Tibial artery (tissue), 4 donors: ENCODE measurements around the gene ADNP2.

ENCODE experiments used
- DNase-seq, 2 donors: peaks; one replicate each; pipeline ENCODE4 v3.0.0-alpha.2; 2019
- H3K27ac ChIP-seq, 2 donors: fragments of 200-600 bp; sonication (generic) in 1 of 2; 1 replicate in 1 of 2; 2 replicates in 1 of 2; pipeline ENCODE4 v1.5.1; 2018 to 2019; ENCODE audit warnings: mild to moderate bottlenecking in 1 of 2
- H3K27me3 ChIP-seq, 2 donors: fragments of 200-600 bp; sonication (generic) in 1 of 2; one replicate each; pipeline versions ENCODE4 v1.5.1 to v1.6.0; 2016 to 2019
- H3K36me3 ChIP-seq, 3 donors: fragments of 200-600 bp; sonication (generic) in 2 of 3; one replicate each; pipeline ENCODE4 v1.5.1; 2016 to 2019; ENCODE audit warnings: mild to moderate bottlenecking in 2 of 3
- H3K4me1 ChIP-seq, 4 donors: fragments of 200-600 bp; sonication (generic) in 2 of 4; 1 replicate in 3 of 4; 2 replicates in 1 of 4; pipeline ENCODE4 v1.5.1; 2016 to 2019
- H3K4me3 ChIP-seq, 2 donors: fragments of 200-600 bp; sonication (generic) in 1 of 2; 1 replicate in 1 of 2; 2 replicates in 1 of 2; pipeline ENCODE4 v1.5.1; 2018 to 2019; ENCODE audit warnings: mild to moderate bottlenecking in 2 of 2
- H3K9me3 ChIP-seq, 3 donors: fragments of 200-600 bp; sonication (generic) in 1 of 3; one replicate each; pipeline ENCODE4 v1.5.1; 2016 to 2019
- CTCF ChIP-seq, 2 experiments: fragments of 200-600 bp in 1 of 2; fragments of 450-650 bp in 1 of 2; IDR thresholded peaks; one replicate each; pipeline ENCODE4 v1.5.1; 2017 to 2019; ENCODE audit warnings: antibody characterized with exemption in 2 of 2, mild to moderate bottlenecking in 1 of 2, moderate library complexity in 1 of 2
- intact Hi-C: fragments of 100-400 bp; cut with DNase I; formaldehyde crosslinking; loops from one replicate; pipeline ENCODE4 v1.15.0; 2023; ENCODE audit warnings: low total_unique reads

The ADNP2 gene

GRCh38 chr18:80177128-80177527, 68.1 kb downstream of the ADNP2 start:
- no peak overlapping the region for H3K27ac ChIP-seq
- no peak for TF ChIP-seq CTCF (IDR thresholded peaks at IDR 0.05)
- no peaks in the 10 kb centered on the region for H3K27me3 ChIP-seq
- no peak for DNase-seq
- no peak overlapping the region for H3K4me3 ChIP-seq
- H3K36me3 ChIP-seq, result no peaks in the 10 kb centered on the region
- intact Hi-C loops, result no loop called here
- H3K4me1 ChIP-seq, result no peaks in the 10 kb centered on the region
- no peaks in the 10 kb centered on the region for H3K9me3 ChIP-seq

- H3K36me3 ChIP-seq, result no peaks in the 10 kb centered on the region
- no peak overlapping the region for H3K27ac ChIP-seq
- no peak for TF ChIP-seq CTCF (IDR thresholded peaks at IDR 0.05)
- H3K4me1 ChIP-seq, result no peaks in the 10 kb centered on the region
- no peaks in the 10 kb centered on the region for H3K27me3 ChIP-seq
- DNase-seq, result peak in 1 of 2 donors; percentile 48
- intact Hi-C loops, result no loop called here
- no peaks in the 10 kb centered on the region for H3K9me3 ChIP-seq
- no peak overlapping the region for H3K4me3 ChIP-seq
Measured at GRCh38 chr18:80178935-80179818, 70.1 kb downstream of the ADNP2 start.

- no peak overlapping the region for H3K27ac ChIP-seq
- no peaks in the 10 kb centered on the region for H3K27me3 ChIP-seq
- no peak overlapping the region for H3K4me3 ChIP-seq
- H3K9me3 ChIP-seq, result no peaks in the 10 kb centered on the region
- DNase-seq, result no peak
- intact Hi-C loops, result no loop called here
- H3K4me1 ChIP-seq, result no peaks in the 10 kb centered on the region
- no peak for TF ChIP-seq CTCF (IDR thresholded peaks at IDR 0.05)
- no peaks in the 10 kb centered on the region for H3K36me3 ChIP-seq
Measured at GRCh38 chr18:80179857-80180558, 70.9 kb downstream of the ADNP2 start.

- Histone ChIP-seq H3K4me1 (no peaks in the 10 kb centered on the region), H3K27me3 (no peaks in the 10 kb centered on the region)
Measured at GRCh38 chr18:80180778-80181564, 71.9 kb downstream of the ADNP2 start.

More at GRCh38 chr18:80180778-80181564, 71.9 kb downstream of the ADNP2 start:
- Histone ChIP-seq H3K4me3 (no peak overlapping the region), H3K36me3 (no peaks in the 10 kb centered on the region), H3K27ac (no peak overlapping the region), H3K9me3 (no peaks in the 10 kb centered on the region)
- intact Hi-C loops, result no loop called here
- no peak for TF ChIP-seq CTCF (IDR thresholded peaks at IDR 0.05)
- no peak for DNase-seq
